Neural crest cell (in vitro differentiated cells): Measurements from ENCODE around the gene ZMYND10. TPM values are rescaled to one million over a fixed set of nuclear protein-coding genes. Genes with fewer than 3 reads are reported as not detected.

Source experiments
- DNase-seq: peaks from one replicate; pipeline ENCODE4 v3.0.0; 2021; ENCODE audit warnings: low read depth, mixed read lengths, low spot score
- H3K27ac Mint-ChIP-seq: one replicate; pipeline ENCODE4 v1.8.0; 2021; ENCODE audit warnings: mild to moderate bottlenecking, mixed read lengths; ENCODE audit not compliant: unreplicated experiment
- H3K27me3 Mint-ChIP-seq: 2 replicates; pipeline ENCODE4 v1.8.0; 2021; ENCODE audit warnings: low read depth, mild to moderate bottlenecking, mixed read lengths
- H3K36me3 Mint-ChIP-seq: 2 replicates; pipeline ENCODE4 v1.8.0; 2021; ENCODE audit warnings: low read depth, mild to moderate bottlenecking, mixed read lengths
- H3K4me1 Mint-ChIP-seq: 2 replicates; pipeline ENCODE4 v1.8.0; 2021; ENCODE audit warnings: mixed read lengths
- H3K4me3 Mint-ChIP-seq: one replicate; pipeline ENCODE4 v1.8.0; 2021; ENCODE audit warnings: mild to moderate bottlenecking, mixed read lengths
- H3K9me3 Mint-ChIP-seq: 2 replicates; pipeline ENCODE4 v1.8.0; 2021; ENCODE audit warnings: mixed read lengths
- total RNA-seq: library from RNA; stranded (reverse); gene quantifications from 2 replicates; pipeline ENCODE4 v1.2.1, GENCODE V29; 2021
- TF ChIP-seq, protein P1 (sequence below): fragments of 200-600 bp; sonication (generic); conservative IDR thresholded peaks from 2 replicates; pipeline ENCODE4 v1.5.0; 2021; ENCODE audit warnings: antibody characterized with exemption, mild to moderate bottlenecking

ZMYND10 gene
- total RNA-seq, 1 donor from 2014 or later = 2.3 TPM

GRCh38 chr3:50374363-50375257 lies 29.1 kb upstream of the ZMYND10 start:
- Mint-ChIP-seq H3K27ac (no peak overlapping the region), H3K4me3 (no peak overlapping the region), H3K27me3 (no peaks in the 10 kb centered on the region), H3K36me3 (no peaks in the 10 kb centered on the region), H3K9me3 (no peaks in the 10 kb centered on the region), H3K4me1 (peaks cover 25% of the 10 kb centered on the region)
- TF ChIP-seq, protein P1, sequence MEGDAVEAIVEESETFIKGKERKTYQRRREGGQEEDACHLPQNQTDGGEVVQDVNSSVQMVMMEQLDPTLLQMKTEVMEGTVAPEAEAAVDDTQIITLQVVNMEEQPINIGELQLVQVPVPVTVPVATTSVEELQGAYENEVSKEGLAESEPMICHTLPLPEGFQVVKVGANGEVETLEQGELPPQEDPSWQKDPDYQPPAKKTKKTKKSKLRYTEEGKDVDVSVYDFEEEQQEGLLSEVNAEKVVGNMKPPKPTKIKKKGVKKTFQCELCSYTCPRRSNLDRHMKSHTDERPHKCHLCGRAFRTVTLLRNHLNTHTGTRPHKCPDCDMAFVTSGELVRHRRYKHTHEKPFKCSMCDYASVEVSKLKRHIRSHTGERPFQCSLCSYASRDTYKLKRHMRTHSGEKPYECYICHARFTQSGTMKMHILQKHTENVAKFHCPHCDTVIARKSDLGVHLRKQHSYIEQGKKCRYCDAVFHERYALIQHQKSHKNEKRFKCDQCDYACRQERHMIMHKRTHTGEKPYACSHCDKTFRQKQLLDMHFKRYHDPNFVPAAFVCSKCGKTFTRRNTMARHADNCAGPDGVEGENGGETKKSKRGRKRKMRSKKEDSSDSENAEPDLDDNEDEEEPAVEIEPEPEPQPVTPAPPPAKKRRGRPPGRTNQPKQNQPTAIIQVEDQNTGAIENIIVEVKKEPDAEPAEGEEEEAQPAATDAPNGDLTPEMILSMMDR = no peak
- DNase-seq = no peak

DNA sequence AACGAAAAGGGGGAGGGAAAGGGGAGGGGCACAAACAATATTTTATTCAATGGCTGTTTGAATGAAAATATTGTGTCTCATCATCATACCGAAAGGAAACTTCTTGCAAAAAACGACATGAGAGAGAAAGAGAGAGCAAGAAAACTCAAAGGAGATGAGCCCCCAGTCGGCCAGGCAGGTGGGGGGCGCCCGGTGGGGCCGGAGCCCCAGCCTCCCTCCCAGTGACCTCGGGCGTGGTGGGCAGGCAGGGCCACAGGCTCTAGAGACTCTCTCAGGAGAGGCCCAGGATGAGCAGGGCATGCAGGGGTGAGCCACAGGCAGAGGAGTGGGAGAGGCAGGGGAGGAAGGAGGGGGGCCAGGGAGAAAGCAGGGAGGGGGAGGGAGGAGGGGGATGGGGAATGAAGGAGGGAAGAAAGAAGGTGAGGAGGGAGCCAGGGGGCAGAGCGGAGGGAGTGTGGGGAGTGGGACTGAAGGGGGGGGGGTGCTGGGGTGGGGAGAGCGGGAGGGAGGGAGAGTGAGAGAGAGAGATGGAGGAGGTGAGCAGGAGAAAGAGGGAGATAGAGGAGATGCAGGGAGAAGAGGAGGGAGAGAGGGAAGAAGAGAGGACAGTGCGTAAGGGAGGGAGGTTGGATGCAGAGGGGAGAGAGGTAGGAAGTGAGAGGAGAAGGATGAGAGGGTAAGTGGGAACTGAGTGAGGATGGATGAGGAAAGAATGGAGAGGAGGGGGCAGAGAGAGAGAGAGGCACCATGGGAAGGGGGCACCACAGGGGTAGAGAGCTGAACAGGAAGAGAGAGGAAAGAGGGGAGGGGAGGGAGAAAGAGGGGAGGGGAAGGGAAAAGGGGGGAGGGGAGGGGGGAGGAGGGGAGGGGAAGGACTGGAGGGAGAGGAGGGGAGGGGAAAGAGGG lies 27.9 kb upstream of the ZMYND10 start:
- H3K4me1 Mint-ChIP-seq = peaks cover 25% of the 10 kb centered on the region
- no peaks in the 10 kb centered on the region for H3K36me3 Mint-ChIP-seq
- TF ChIP-seq, protein P1 = no peak
- no peak overlapping the region for H3K4me3 Mint-ChIP-seq
- DNase-seq = no peak
- H3K27ac Mint-ChIP-seq = no peak overlapping the region
- no peaks in the 10 kb centered on the region for H3K9me3 Mint-ChIP-seq
- no peaks in the 10 kb centered on the region for H3K27me3 Mint-ChIP-seq

DNA sequence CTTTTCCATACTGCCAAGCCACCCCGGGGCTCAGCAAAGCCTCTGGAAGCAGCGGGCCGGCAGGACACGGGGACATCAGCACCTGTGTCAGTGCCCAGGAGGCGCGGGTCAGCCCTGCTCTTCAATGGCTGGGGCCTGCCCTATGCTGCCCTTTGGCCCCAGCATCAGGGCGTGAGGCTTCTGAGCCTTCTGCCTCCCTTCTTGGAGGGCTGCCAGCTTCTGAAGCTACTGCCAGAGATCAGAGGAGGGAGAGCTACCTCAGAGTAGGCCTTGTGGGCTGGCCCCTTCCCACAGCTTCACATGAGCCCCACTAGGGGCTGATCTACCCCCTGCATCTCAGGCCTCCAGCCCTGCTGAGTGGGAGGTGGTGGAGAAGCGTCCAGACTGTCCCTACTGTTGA lies 26.8 kb upstream of the ZMYND10 start:
- Mint-ChIP-seq H3K4me3 (no peak overlapping the region), H3K27me3 (no peaks in the 10 kb centered on the region), H3K4me1 (peaks cover 25% of the 10 kb centered on the region), H3K36me3 (no peaks in the 10 kb centered on the region), H3K9me3 (no peaks in the 10 kb centered on the region), H3K27ac (peak overlapping the region; percentile 93)
- TF ChIP-seq, protein P1 = no peak
- no peak for DNase-seq

DNA sequence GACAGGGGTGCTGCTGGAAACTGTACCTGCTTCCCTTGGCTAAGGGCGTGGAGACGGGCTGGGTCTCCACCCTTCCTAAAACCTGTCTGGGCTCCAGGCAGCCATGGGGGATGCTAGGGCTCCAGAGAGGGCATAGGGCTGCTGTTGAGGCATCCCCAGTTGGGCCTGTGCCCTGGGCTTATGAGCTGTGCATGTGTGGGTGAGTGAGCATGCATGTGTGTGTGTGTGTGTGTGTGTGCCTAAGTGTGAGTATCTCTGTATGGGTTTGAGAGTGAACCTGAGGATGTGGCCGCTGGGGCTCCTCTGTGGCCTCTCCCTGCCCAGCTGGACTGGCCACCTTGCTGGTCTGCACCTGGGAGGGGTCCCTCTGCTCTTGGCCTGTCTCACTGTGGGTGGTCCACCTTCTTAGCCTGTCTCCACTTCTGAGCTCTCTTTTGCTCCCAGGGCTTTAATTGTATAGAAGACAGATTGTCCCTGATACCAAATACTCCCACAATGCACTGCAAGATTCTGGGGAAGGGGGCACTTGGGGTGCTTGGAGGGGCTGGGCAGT lies 25.7 kb upstream of the ZMYND10 start:
- Mint-ChIP-seq H3K27ac (peak overlapping the region; percentile 5), H3K36me3 (no peaks in the 10 kb centered on the region)

DNA sequence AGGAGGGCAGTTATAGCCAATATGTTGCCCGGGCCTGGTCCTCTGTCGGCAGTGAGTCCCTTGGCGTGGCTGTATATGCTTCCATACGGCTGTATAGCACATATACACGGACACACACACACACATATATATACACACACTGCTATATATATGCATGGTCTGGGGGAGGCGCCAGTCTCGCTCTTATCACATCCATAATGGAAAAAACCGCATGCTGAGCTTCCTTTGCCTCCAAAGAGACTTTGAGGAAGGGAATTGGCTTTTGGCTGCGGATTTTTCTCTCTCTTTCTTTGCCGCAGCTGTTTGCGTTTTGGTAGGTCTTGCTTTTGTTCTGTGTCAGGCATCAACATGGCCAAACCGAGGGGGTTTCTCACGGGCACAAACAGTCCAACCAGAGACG lies 25.1 kb upstream of the ZMYND10 start:
- H3K4me1 Mint-ChIP-seq = peaks cover 25% of the 10 kb centered on the region
- no peak for DNase-seq
- no peaks in the 10 kb centered on the region for H3K9me3 Mint-ChIP-seq
- no peaks in the 10 kb centered on the region for H3K36me3 Mint-ChIP-seq
- H3K27me3 Mint-ChIP-seq = no peaks in the 10 kb centered on the region
- H3K4me3 Mint-ChIP-seq = peak overlapping the region; percentile 36
- peak overlapping the region; percentile 5 for H3K27ac Mint-ChIP-seq
- TF ChIP-seq, protein P1 = peak; percentile 37

More for the DNA sequence above, 25.7 kb upstream of the ZMYND10 start:
- H3K4me3 Mint-ChIP-seq = no peak overlapping the region
- TF ChIP-seq, protein P1 = no peak
- no peaks in the 10 kb centered on the region for H3K27me3 Mint-ChIP-seq
- no peaks in the 10 kb centered on the region for H3K9me3 Mint-ChIP-seq
- no peak for DNase-seq
- H3K4me1 Mint-ChIP-seq = peaks cover 25% of the 10 kb centered on the region
